ENCODE measurements around the gene NPAS2. TPM values are rescaled to one million over a fixed set of nuclear protein-coding genes. Genes with fewer than 3 reads are reported as not detected.

NPAS2 gene
- total RNA-seq, 3 donors from 2014 or later (not counting 1 experiment from before 2014, with no cell fraction given): not detected

- Mint-ChIP-seq H3K9me3 (no peaks in the 10 kb centered on the region), H3K4me3 (no peak overlapping the region), H3K36me3 (no peaks in the 10 kb centered on the region), H3K27ac (no peak overlapping the region), H3K4me1 (peaks cover 0 to 4% of the 10 kb centered on the region in 2 donors), H3K27me3 (ENCODE audit: low read depth in 2 of 2) (peaks cover 0 to 5% of the 10 kb centered on the region in 2 donors)
- H3K4me3 ChIP-seq (ENCODE audit: low read length): no peak overlapping the region
- no peaks in the 10 kb centered on the region for H3K36me3 ChIP-seq (ENCODE audit: control insufficient read depth, insufficient read depth, low read length)
- no peak for TF ChIP-seq CTCF (IDR thresholded peaks at IDR 0.05)
- DNase-seq: no peak
- no peaks in the 10 kb centered on the region for H3K27me3 ChIP-seq (ENCODE audit: control insufficient read depth, insufficient read depth, low read length)
- WGBS (ENCODE audit: insufficient coverage): 95% methylated on average over 17 of the region's 17 CpGs
- intact Hi-C loops (cut with micrococcal nuclease): no loop called here
- no peak for ATAC-seq
- no peaks in the 10 kb centered on the region for H3K4me1 ChIP-seq (ENCODE audit: control insufficient read depth, insufficient read depth, low read length)
- no peak overlapping the region for H3K27ac ChIP-seq (ENCODE audit: low read length)
- no peaks in the 10 kb centered on the region for H3K9me3 ChIP-seq (ENCODE audit: control insufficient read depth, insufficient read depth, low read length)
These were observed 173.4 kb downstream of the NPAS2 start for GRCh38 chr2:100993294-100993693.

GRCh38 chr2:100995309-100996075, 175.6 kb downstream of the NPAS2 start:
- no peak for ATAC-seq
- no peak overlapping the region for H3K27ac ChIP-seq (ENCODE audit: low read length)
- H3K36me3 ChIP-seq (ENCODE audit: control insufficient read depth, insufficient read depth, low read length): no peaks in the 10 kb centered on the region
- no peaks in the 10 kb centered on the region for H3K36me3 Mint-ChIP-seq
- peaks cover 9% of the 10 kb centered on the region in 2 donors for H3K27me3 Mint-ChIP-seq (ENCODE audit: low read depth in 2 of 2)
- WGBS (ENCODE audit: insufficient coverage): 93% methylated on average over 28 of the region's 28 CpGs
- no peak for DNase-seq
- no peaks in the 10 kb centered on the region for H3K4me1 ChIP-seq (ENCODE audit: control insufficient read depth, insufficient read depth, low read length)
- no peak overlapping the region for H3K4me3 Mint-ChIP-seq
- peaks cover 0 to 4% of the 10 kb centered on the region in 2 donors for H3K4me1 Mint-ChIP-seq
- H3K27ac Mint-ChIP-seq: no peak overlapping the region
- H3K27me3 ChIP-seq (ENCODE audit: control insufficient read depth, insufficient read depth, low read length): no peaks in the 10 kb centered on the region
- intact Hi-C loops (cut with micrococcal nuclease): no loop called here
- no peaks in the 10 kb centered on the region for H3K9me3 Mint-ChIP-seq
- no peak for TF ChIP-seq CTCF (IDR thresholded peaks at IDR 0.05)
- no peaks in the 10 kb centered on the region for H3K9me3 ChIP-seq (ENCODE audit: control insufficient read depth, insufficient read depth, low read length)
- H3K4me3 ChIP-seq (ENCODE audit: low read length): no peak overlapping the region

GRCh38 chr2:100997509-100998234, 177.7 kb downstream of the NPAS2 start:
- WGBS (ENCODE audit: insufficient coverage): 100% methylated on average over 1 of the region's 5 CpGs
- Mint-ChIP-seq H3K36me3 (no peaks in the 10 kb centered on the region), H3K27ac (no peak overlapping the region), H3K9me3 (no peaks in the 10 kb centered on the region), H3K4me1 (peaks cover 9 to 11% of the 10 kb centered on the region in 2 donors), H3K4me3 (no peak overlapping the region), H3K27me3 (ENCODE audit: low read depth in 2 of 2) (peaks cover 6 to 9% of the 10 kb centered on the region in 2 donors)
- Histone ChIP-seq H3K36me3 (ENCODE audit: control insufficient read depth, insufficient read depth, low read length) (no peaks in the 10 kb centered on the region), H3K27ac (ENCODE audit: low read length) (no peak overlapping the region), H3K9me3 (ENCODE audit: control insufficient read depth, insufficient read depth, low read length) (no peaks in the 10 kb centered on the region), H3K4me1 (ENCODE audit: control insufficient read depth, insufficient read depth, low read length) (peaks cover 6% of the 10 kb centered on the region), H3K27me3 (ENCODE audit: control insufficient read depth, insufficient read depth, low read length) (no peaks in the 10 kb centered on the region), H3K4me3 (ENCODE audit: low read length) (no peak overlapping the region)
- DNase-seq (no peak), ATAC-seq (no peak)
- intact Hi-C loops (cut with micrococcal nuclease): no loop called here
- TF ChIP-seq CTCF (IDR thresholded peaks at IDR 0.05): no peak

Measured in natural killer cell (primary cell).